Naive thymus-derived CD8-positive, alpha-beta T cell (primary cell): Measurements from ENCODE around the gene SLC9C2. TPM values are rescaled to one million over a fixed set of nuclear protein-coding genes. Genes with fewer than 3 reads are reported as not detected.
"Not testable (repeated sequence)": the region's sequence is repeated elsewhere in the genome, so short reads cannot be mapped to it uniquely, and the experiment has no call there.

Experiments
- ATAC-seq, 2 donors: fragments of 150-1000 bp; cut with Tn5 transposase in 1 of 2; sonication (Bioruptor Pico), chemical (Tn5 transposase) in 1 of 2; 1 replicate in 1 of 2; 2 replicates in 1 of 2; pipeline ENCODE4 v1.10.0; 2021; ENCODE audit warnings: mild to moderate bottlenecking in 2 of 2, moderate library complexity in 2 of 2
- POLR2A ChIA-PET: fragments of 350-600 bp; sonication (Branson Sonifier 250); formaldehyde crosslinking; loops from one replicate; lab custom pipeline; 2021; ENCODE audit warnings: antibody characterized with exemption; lab: Charles Lee
- DNase-seq, 10 donors: peaks; one replicate each; pipeline versions ENCODE4 v3.0.0 to v3.0.0-alpha.2; 2020 to 2022
- H3K27ac Mint-ChIP-seq, 10 donors: one replicate each; pipeline ENCODE4 v1.8.0; 2020 to 2022; ENCODE audit warnings: mild to moderate bottlenecking in 10 of 10, mixed read lengths in 10 of 10, moderate library complexity in 4 of 10, inconsistent platforms in 1 of 10
- H3K27me3 Mint-ChIP-seq, 5 donors: one replicate each; pipeline ENCODE4 v1.8.0; 2021 to 2022; ENCODE audit warnings: mixed read lengths in 5 of 5
- H3K36me3 Mint-ChIP-seq, 3 donors: one replicate each; pipeline ENCODE4 v1.8.0; 2020 to 2022; ENCODE audit warnings: mixed read lengths in 3 of 3, mild to moderate bottlenecking in 2 of 3, inconsistent platforms in 1 of 3
- H3K4me1 Mint-ChIP-seq, 4 donors: one replicate each; pipeline ENCODE4 v1.8.0; 2021 to 2022; ENCODE audit warnings: mixed read lengths in 4 of 4
- H3K4me3 Mint-ChIP-seq, 10 donors: one replicate each; pipeline ENCODE4 v1.8.0; 2020 to 2022; ENCODE audit warnings: mild to moderate bottlenecking in 10 of 10, mixed read lengths in 10 of 10, moderate library complexity in 6 of 10, inconsistent platforms in 1 of 10
- H3K9me3 Mint-ChIP-seq, 9 donors: one replicate each; pipeline ENCODE4 v1.8.0; 2020 to 2022; ENCODE audit warnings: mixed read lengths in 9 of 9, mild to moderate bottlenecking in 3 of 9, inconsistent platforms in 1 of 9, moderate library complexity in 1 of 9
- polyA plus RNA-seq, 3 donors: library from polyadenylated mRNA; unstranded; fragments of 300-500 nt; fragmentation: Illumina TruSeq; gene quantifications; one replicate each; pipeline ENCODE4 v1.2.3, GENCODE V29; 2021
- total RNA-seq, 8 experiments: library from RNA in 2 of 8; stranded (reverse) in 2 of 8; gene quantifications; one replicate each; pipeline ENCODE4 v1.2.3 and lab custom pipeline; 2021 to 2026

Gene SLC9C2
- total and polyA plus RNA-seq, 5 experiments from 2014 or later: not detected

- DNase-seq (no peak), ATAC-seq (no peak)
- Mint-ChIP-seq H3K9me3 (peaks cover 10 to 49% (median 35%) of the 10 kb centered on the region in 9 donors), H3K27me3 (peaks cover 0 to 14% (median 5%) of the 10 kb centered on the region in 5 donors), H3K4me1 (no peaks in the 10 kb centered on the region), H3K36me3 (peaks cover 0 to 37% (median 32%) of the 10 kb centered on the region in 3 donors), H3K4me3 (peak overlapping the region in 1 of 10 donors; percentile 58), H3K27ac (no peak overlapping the region)
- POLR2A ChIA-PET: no interaction called here
Measured at GRCh38 chr1:173616859-173617258, 14.0 kb upstream of the SLC9C2 start.

GRCh38 chr1:173613086-173613485, 10.2 kb upstream of the SLC9C2 start:
- H3K4me1 Mint-ChIP-seq, H3K4me3 Mint-ChIP-seq, H3K27ac Mint-ChIP-seq, DNase-seq, ATAC-seq, POLR2A ChIA-PET, H3K36me3 Mint-ChIP-seq, H3K27me3 Mint-ChIP-seq: not testable (repeated sequence)
- peaks cover 0 to 17% (median 7%) of the 10 kb centered on the region in 9 donors for H3K9me3 Mint-ChIP-seq

GRCh38 chr1:173608503-173609216, 5.8 kb upstream of the SLC9C2 start:
- Mint-ChIP-seq H3K4me3 (no peak overlapping the region), H3K27me3 (peaks cover 0 to 5% (median 3%) of the 10 kb centered on the region in 5 donors), H3K27ac (no peak overlapping the region), H3K9me3 (peaks cover 0 to 4% (median 0%) of the 10 kb centered on the region in 9 donors), H3K4me1 (no peaks in the 10 kb centered on the region), H3K36me3 (peaks cover 0 to 2% (median 2%) of the 10 kb centered on the region in 3 donors)
- no peak for ATAC-seq
- POLR2A ChIA-PET: no interaction called here
- DNase-seq: no peak

- H3K27ac Mint-ChIP-seq: no peak overlapping the region
- H3K36me3 Mint-ChIP-seq: peaks cover 0 to 2% (median 0%) of the 10 kb centered on the region in 3 donors
- peaks cover 0 to 12% (median 6%) of the 10 kb centered on the region in 4 donors for H3K4me1 Mint-ChIP-seq
Measured at GRCh38 chr1:173601588-173601987, 1.3 kb downstream of the SLC9C2 start.

GRCh38 chr1:173596097-173596825, 6.6 kb downstream of the SLC9C2 start:
- Mint-ChIP-seq H3K27ac (peak overlapping the region in 1 of 10 donors; percentile 82), H3K4me3 (no peak overlapping the region), H3K9me3 (peaks cover 0 to 9% (median 0%) of the 10 kb centered on the region in 9 donors), H3K4me1 (peaks cover 0 to 4% (median 2%) of the 10 kb centered on the region in 4 donors), H3K27me3 (peaks cover 0 to 4% (median 2%) of the 10 kb centered on the region in 5 donors), H3K36me3 (peaks cover 0 to 6% (median 4%) of the 10 kb centered on the region in 3 donors)
- no peak for ATAC-seq
- POLR2A ChIA-PET: no interaction called here
- no peak for DNase-seq

More at GRCh38 chr1:173601588-173601987, 1.3 kb downstream of the SLC9C2 start:
- Mint-ChIP-seq H3K27me3 (peaks cover 0 to 5% (median 0%) of the 10 kb centered on the region in 5 donors), H3K9me3 (no peaks in the 10 kb centered on the region), H3K4me3 (peak overlapping the region in 1 of 10 donors; percentile 20)
- ATAC-seq (no peak), DNase-seq (no peak)
- POLR2A ChIA-PET: no interaction called here

- H3K27ac Mint-ChIP-seq, H3K4me3 Mint-ChIP-seq, POLR2A ChIA-PET: not testable (repeated sequence)
Measured at GRCh38 chr1:173591138-173591537, 11.7 kb downstream of the SLC9C2 start.

GRCh38 chr1:173590557-173590956, 12.3 kb downstream of the SLC9C2 start:
- no peak overlapping the region for H3K27ac Mint-ChIP-seq
- no peaks in the 10 kb centered on the region for H3K36me3 Mint-ChIP-seq
- no peak for DNase-seq
- no peak overlapping the region for H3K4me3 Mint-ChIP-seq
- POLR2A ChIA-PET: no interaction called here
- ATAC-seq: no peak
- no peaks in the 10 kb centered on the region for H3K4me1 Mint-ChIP-seq
- H3K27me3 Mint-ChIP-seq: peaks cover 0 to 4% (median 2%) of the 10 kb centered on the region in 5 donors
- H3K9me3 Mint-ChIP-seq: peaks cover 0 to 3% (median 0%) of the 10 kb centered on the region in 9 donors

More at GRCh38 chr1:173591138-173591537, 11.7 kb downstream of the SLC9C2 start:
- H3K4me1 Mint-ChIP-seq, DNase-seq, H3K9me3 Mint-ChIP-seq, H3K36me3 Mint-ChIP-seq, H3K27me3 Mint-ChIP-seq, ATAC-seq: not testable (repeated sequence)

- H3K4me3 Mint-ChIP-seq: no peak overlapping the region
- H3K27me3 Mint-ChIP-seq: peaks cover 0 to 4% (median 0%) of the 10 kb centered on the region in 5 donors
- POLR2A ChIA-PET: no interaction called here
- no peaks in the 10 kb centered on the region for H3K9me3 Mint-ChIP-seq
- peak overlapping the region in 1 of 10 donors; percentile 17 for H3K27ac Mint-ChIP-seq
- ATAC-seq (no peak), DNase-seq (no peak)
- peaks cover 0 to 16% (median 0%) of the 10 kb centered on the region in 4 donors for H3K4me1 Mint-ChIP-seq
- H3K36me3 Mint-ChIP-seq: no peaks in the 10 kb centered on the region
Measured at GRCh38 chr1:173581383-173582079, 21.3 kb downstream of the SLC9C2 start.

GRCh38 chr1:173580658-173581057, 22.2 kb downstream of the SLC9C2 start:
- no peaks in the 10 kb centered on the region for H3K9me3 Mint-ChIP-seq

GRCh38 chr1:173580071-173580470, 22.8 kb downstream of the SLC9C2 start:
- DNase-seq (no peak), ATAC-seq (no peak)
- Mint-ChIP-seq H3K9me3 (no peaks in the 10 kb centered on the region), H3K27me3 (peaks cover 0 to 4% (median 0%) of the 10 kb centered on the region in 5 donors), H3K4me1 (peaks cover 0 to 16% (median 0%) of the 10 kb centered on the region in 4 donors), H3K27ac (no peak overlapping the region), H3K4me3 (no peak overlapping the region), H3K36me3 (no peaks in the 10 kb centered on the region)
- POLR2A ChIA-PET: no interaction called here

More at GRCh38 chr1:173580658-173581057, 22.2 kb downstream of the SLC9C2 start:
- Mint-ChIP-seq H3K27me3 (peaks cover 0 to 4% (median 0%) of the 10 kb centered on the region in 5 donors), H3K27ac (no peak overlapping the region), H3K4me3 (no peak overlapping the region), H3K36me3 (no peaks in the 10 kb centered on the region), H3K4me1 (peaks cover 0 to 16% (median 0%) of the 10 kb centered on the region in 4 donors)
- ATAC-seq (no peak), DNase-seq (no peak)
- POLR2A ChIA-PET: no interaction called here

- no peak overlapping the region for H3K27ac Mint-ChIP-seq
- no peak for DNase-seq
- POLR2A ChIA-PET: no interaction called here
- no peak overlapping the region for H3K4me3 Mint-ChIP-seq
- peaks cover 0 to 2% (median under 1%) of the 10 kb centered on the region in 3 donors for H3K36me3 Mint-ChIP-seq
- peaks cover 0 to 7% (median 0%) of the 10 kb centered on the region in 5 donors for H3K27me3 Mint-ChIP-seq
- ATAC-seq: no peak
- H3K4me1 Mint-ChIP-seq: peaks cover 0 to 22% (median 6%) of the 10 kb centered on the region in 4 donors
- H3K9me3 Mint-ChIP-seq: peaks cover 0 to 2% (median 0%) of the 10 kb centered on the region in 9 donors
Measured at GRCh38 chr1:173573596-173573995, 29.3 kb downstream of the SLC9C2 start.

- H3K9me3 Mint-ChIP-seq: peaks cover 0 to 11% (median 3%) of the 10 kb centered on the region in 9 donors
- ATAC-seq: no peak
- DNase-seq: no peak
- no peak overlapping the region for H3K27ac Mint-ChIP-seq
- peaks cover 0 to 13% (median 5%) of the 10 kb centered on the region in 3 donors for H3K36me3 Mint-ChIP-seq
- no peak overlapping the region for H3K4me3 Mint-ChIP-seq
- peaks cover 0 to 16% (median 6%) of the 10 kb centered on the region in 4 donors for H3K4me1 Mint-ChIP-seq
- POLR2A ChIA-PET: no interaction called here
- peaks cover 0 to 7% (median 0%) of the 10 kb centered on the region in 5 donors for H3K27me3 Mint-ChIP-seq
Measured at GRCh38 chr1:173572201-173572873, 30.5 kb downstream of the SLC9C2 start.
